ENCODE measurements around the gene C1QL4.

DNA sequence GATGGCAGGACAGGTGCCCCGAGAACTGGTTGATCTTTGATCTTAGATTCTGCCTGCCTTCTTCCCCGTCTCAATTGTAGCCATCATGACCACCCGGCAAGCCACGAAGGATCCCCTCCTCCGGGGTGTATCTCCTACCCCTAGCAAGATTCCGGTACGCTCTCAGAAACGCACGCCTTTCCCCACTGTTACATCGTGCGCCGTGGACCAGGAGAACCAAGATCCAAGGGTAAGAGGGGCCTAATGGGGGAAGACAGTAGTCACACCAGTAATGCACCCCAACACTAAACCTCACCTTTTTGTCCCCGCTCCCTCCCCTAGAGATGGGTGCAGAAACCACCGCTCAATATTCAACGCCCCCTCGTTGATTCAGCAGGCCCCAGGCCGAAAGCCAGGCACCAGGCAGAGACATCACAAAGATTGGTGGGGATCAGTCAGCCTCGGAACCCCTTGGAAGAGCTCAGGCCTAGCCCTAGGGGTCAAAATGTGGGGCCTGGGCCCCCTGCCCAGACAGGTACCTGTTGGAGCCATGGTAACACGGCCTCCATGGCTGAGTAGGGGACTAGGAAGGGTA lies 13.4 kb downstream of the C1QL4 start:
- TF ChIP-seq, protein P1, sequence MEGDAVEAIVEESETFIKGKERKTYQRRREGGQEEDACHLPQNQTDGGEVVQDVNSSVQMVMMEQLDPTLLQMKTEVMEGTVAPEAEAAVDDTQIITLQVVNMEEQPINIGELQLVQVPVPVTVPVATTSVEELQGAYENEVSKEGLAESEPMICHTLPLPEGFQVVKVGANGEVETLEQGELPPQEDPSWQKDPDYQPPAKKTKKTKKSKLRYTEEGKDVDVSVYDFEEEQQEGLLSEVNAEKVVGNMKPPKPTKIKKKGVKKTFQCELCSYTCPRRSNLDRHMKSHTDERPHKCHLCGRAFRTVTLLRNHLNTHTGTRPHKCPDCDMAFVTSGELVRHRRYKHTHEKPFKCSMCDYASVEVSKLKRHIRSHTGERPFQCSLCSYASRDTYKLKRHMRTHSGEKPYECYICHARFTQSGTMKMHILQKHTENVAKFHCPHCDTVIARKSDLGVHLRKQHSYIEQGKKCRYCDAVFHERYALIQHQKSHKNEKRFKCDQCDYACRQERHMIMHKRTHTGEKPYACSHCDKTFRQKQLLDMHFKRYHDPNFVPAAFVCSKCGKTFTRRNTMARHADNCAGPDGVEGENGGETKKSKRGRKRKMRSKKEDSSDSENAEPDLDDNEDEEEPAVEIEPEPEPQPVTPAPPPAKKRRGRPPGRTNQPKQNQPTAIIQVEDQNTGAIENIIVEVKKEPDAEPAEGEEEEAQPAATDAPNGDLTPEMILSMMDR (IDR thresholded peaks at IDR 0.05), result no peak
- no peak for TF ChIP-seq POLR2A (IDR thresholded peaks at IDR 0.05)

Data from uterus (tissue), 2 donors.